HG02840 (cell line): ENCODE measurements around the gene NIFK.
"Not testable (repeated sequence)": the region's sequence is repeated elsewhere in the genome, so short reads cannot be mapped to it uniquely, and the experiment has no call there.

ENCODE experiments used
- ATAC-seq: cut with Tn5 transposase; IDR thresholded peaks from one replicate; pipeline ENCODE4 v1.9.1; 2021; ENCODE audit warnings: mild to moderate bottlenecking, moderate library complexity, moderate number of reproducible peaks; ENCODE audit not compliant: unreplicated experiment, low FRiP score

The NIFK gene

DNA sequence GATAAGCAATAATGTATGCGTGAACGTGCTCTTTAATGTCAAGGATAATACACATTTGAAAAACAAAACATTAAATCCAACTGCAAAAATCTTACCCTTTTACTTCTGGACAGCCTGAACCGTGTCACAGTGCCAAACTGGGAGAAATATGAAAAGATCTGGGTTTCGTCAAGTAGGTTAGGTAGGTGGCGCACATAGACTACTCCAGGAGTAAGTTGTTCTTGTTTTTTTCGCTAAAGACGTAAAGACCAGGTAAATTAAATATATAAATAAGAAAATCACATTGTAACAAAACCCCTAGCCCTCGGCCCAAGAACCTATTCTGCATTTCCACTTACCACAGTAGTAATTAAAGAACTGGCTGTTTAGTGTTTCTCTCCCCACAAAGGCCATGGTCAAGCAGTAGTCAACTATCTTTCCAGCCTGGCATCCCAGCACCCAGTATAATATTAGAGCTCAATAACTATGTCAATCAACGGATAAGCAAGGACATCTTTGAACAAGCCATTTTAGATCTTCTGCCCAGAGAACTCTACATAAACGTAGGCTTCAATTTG lies 1.1 kb downstream of the NIFK start:
- no peak for ATAC-seq

DNA sequence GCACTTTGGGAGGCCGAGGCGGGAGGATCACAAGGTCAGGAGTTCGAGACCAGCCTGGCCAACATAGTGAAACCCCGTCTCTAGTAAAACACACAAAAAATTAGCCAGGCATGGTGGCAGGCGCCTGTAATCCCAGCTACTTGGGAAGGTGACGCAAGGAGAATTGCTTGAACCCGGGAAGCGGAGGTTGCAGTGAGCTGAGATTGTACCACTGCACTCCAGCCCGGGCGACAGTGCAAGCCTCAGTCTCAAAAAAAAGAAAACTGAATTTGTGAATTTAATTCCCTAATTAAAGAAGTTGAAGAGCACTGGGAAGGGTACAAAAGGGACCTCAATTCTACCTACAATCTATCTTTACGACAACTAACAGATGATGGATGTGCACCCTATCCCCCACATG lies 2.1 kb downstream of the NIFK start:
- ATAC-seq: not testable (repeated sequence)

DNA sequence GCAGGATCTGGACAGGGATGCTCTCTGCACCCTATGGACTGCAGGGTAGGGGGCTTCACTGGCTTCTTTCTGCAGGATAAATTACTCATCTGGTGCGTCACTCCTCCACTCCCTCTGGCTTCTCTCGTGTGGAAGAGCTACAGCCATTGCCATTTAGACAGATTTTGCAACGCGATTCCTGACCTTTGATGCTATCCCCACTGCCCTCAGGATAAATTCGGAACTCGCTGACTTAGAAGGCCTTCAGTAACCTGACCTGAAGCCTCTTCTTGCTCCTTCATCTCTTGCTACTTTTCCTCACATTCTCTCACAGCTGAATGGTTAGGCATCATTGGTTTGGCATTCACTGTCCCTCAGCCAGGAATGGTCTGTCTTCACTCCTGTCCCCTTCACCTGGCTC lies 5.3 kb downstream of the NIFK start:
- ATAC-seq: no peak

DNA sequence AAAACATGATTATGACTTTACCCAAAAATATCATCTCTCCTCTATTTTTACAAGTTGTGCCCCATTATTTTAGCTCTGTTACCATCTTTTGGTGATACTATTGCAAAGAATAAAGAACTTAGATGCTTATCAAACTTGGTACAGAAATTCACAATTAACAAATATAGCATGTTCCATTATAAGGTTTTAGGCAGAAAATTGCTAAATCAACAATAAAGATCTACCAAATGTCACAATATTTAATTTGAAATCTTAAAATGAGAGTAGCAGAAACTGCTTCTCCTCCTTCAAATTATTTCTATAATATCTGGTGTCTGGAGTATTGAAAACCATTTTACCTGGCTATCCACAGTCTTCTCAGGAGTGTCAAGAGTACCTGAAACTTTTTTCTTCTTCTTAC lies 8.7 kb downstream of the NIFK start:
- ATAC-seq: no peak

DNA sequence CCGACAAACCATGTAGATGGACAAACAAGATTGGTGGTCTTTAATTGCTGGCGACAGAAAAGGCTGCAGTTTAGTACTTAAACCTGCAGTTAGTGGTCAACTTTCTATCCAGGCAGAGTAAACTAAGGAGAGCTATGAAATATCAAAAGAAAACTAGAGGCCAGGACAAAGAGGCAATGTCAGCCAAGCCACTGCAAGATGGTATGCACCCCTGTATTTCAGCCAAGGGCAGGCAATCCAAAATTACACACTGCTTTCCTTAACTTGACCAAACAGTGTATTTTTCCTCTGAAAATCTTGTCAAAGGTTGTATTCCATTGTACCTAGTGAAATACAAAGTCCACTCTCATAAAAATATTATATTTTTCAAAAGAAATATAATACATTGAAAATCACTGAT lies 9.3 kb downstream of the NIFK start:
- ATAC-seq: no peak

DNA sequence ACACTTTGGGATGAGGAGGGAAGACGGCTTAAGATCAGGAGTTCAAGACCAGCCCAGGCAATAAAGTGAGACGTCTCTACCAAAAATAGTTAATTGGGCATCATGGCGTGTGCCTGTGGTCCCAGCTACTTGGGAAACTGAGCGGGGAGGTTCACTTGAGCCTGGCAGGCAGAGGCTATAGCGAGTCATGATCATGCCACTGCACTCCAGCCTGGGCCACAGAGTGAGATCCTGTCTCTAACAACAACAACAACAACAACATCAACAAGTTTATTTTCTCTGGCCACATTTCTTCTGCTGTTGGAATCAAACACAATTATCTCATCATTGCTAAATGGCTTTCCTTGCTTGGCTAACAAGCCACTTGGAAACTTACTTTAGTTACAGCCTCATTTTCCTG lies 13.4 kb downstream of the NIFK start:
- no peak for ATAC-seq

DNA sequence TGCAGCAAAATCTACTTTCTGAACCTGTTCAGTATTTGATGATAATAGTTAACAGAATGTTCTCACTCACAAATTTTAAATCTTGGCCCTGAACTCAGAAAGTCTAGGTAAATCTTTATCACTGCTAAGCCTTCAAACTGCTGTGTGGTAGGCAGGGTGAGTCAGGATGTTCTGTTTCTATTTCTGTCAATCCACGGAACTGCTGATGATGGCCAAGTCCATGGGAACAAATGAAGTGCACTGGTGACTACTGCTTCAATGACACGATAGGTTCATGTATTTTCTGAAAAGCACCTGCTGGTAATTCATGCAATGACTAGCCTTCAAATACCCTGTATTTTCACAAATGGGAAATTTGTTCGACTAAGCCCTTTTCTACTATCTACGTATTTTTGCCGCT lies 14.2 kb downstream of the NIFK start:
- no peak for ATAC-seq

DNA sequence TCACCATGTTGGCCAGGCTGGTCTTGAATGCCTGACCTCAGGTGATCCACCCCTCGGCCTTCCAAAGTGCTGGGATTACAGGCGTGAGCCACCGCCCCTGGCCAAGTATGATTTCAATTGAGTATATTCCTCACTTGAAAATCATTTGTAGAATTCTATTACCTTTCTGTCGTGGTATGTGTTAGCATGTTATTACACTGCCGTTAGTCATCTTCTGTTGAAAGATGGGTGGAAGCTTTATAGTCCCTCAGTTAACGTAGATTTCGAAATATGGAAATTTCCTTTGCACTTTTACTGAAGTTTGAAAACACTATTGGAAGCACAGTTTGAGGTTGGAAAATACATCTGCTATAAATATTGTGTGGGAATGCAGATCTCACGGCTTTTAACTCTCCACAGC lies 14.7 kb downstream of the NIFK start:
- ATAC-seq: no peak

DNA sequence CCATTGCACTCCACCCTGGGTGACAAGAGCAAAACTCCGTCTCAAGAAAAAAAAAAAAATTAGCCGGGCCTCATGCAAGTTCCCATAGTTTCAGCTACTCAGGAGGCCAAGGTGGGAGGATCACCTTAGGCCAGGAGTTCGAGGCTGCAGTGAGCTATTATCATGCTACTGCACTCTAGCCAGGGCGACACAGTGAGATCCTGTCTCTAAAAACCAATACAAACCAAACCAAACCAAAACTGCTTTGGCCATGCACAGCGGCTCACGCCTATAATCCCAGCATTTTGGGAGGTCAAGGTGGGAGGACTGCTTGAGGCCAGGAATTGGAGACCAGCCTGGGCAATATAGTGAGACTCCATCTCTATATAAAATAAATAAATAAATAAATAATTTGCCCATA lies 19.1 kb downstream of the NIFK start:
- no peak for ATAC-seq

DNA sequence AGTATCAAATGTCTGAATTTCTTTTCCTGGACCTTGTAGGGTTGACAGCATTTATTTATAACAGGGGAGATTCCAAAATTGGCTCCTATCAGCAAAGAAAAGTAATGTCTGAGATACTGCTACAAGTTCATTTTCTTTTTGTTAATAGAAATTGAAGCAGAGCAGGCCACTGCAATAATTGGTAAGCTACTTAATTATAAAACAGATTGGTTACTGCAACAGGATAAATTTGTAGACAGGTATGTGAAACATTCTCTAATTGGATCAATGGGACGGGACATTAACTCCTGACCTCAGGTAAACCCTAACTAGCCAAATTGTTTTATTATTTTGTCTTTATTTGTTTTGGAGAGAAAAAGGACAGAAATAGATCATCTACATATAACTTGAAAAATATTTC lies 20.5 kb downstream of the NIFK start:
- no peak for ATAC-seq

DNA sequence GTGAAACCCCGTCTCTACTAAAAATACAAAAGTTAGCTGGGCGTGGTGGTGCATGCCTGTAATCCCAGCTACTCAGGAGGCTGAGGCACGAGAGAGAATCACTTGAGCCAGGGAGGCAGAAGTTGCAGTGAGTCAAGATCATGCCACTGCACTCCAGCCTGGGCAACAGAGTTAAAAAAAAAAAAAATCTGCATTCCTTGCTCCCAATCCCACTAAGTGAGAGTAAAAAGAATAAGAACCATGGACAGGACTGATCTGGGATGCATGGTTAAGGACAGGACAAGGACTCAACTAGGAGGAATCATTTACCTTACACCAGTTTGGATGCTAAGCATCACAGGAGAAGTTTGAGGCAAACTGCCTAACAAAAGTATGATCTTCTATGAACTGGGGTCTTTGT lies 25.2 kb downstream of the NIFK start:
- ATAC-seq: not testable (repeated sequence)

DNA sequence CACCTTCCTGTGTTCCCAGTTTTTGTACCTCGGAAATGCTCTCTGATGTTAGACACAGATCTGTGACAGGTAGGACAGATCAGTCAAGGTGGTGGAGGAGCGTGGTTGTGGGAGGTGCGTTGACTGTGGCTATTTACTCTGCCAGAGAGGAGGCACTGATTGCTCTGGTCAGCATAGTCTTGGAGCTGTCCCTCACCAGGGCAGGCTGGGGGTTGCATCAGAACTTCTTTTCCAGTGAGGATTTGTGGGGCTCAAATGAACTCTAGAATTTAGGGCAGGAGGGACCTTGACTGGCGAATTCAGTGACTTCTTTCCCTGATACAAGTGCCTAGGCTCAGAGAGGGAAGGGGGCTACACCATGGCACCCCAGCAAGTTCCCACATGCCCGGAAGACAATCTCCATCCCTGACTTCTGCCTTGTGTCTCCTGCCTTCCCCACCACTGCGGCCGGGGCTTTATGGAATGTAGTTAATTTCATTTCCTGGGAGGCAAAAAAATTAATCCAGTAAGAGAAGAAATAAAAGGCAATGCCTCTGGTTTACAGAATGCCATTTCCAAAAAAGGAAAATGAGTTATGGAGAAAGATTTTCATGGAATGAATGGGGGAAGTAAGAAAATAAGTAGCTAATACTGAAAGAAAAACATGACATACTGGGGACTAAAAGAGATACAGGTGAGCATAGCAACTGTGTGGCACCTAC lies 26.1 kb downstream of the NIFK start:
- no peak for ATAC-seq

DNA sequence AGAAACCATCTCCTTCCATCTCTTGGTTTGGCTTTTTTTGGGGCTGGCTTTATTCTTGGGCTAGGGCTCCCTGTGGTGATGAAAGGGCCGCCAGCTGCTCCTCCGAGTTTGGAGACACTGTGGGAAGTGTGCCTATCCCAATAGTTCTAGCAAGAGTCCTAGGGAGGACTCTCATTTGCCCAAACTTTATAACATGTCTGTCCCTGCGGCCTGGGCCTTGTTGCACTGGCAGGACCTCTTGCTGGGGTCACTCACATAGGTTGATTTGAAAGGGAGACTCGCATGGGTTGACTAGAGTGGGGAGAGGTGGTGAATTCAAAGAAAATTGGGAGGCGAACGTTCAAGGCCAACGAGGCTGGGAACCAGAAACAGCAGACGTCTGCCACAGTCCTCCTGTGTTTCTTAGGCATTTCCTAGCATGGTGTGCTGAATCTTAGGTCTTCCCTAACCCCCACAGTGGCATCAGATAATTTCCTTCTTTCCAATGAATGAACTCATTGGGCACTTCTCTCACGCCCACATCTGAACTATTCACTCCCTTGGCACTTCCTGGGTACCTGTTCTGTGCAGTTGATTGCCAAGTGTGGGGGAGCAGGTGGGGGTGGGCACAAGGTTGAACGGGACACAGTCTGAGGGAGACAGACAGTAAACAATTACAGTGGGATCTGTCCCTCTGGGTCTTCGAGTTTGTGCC lies 26.8 kb downstream of the NIFK start:
- no peak for ATAC-seq

DNA sequence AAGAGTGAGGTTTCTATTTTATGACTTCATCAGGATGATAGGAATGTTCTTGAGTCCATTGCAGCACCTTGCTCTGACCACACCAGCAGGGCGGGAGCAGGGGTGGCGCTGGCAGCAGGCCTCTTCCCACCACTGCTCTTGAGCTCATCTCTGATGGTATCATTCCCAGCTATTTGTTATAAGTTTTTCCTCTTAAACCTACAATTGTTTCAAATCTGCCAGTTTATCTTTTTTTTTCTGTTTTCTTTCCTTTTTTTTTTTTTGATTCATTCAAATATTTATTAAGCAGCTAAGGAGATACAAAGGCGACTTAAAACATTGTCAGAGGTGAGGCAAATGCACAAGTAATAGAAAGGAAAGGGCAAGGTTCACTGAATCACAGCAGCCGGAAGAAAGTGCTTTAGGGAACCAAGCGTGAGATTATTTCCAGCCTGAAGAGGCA lies 28.7 kb downstream of the NIFK start:
- ATAC-seq: no peak

DNA sequence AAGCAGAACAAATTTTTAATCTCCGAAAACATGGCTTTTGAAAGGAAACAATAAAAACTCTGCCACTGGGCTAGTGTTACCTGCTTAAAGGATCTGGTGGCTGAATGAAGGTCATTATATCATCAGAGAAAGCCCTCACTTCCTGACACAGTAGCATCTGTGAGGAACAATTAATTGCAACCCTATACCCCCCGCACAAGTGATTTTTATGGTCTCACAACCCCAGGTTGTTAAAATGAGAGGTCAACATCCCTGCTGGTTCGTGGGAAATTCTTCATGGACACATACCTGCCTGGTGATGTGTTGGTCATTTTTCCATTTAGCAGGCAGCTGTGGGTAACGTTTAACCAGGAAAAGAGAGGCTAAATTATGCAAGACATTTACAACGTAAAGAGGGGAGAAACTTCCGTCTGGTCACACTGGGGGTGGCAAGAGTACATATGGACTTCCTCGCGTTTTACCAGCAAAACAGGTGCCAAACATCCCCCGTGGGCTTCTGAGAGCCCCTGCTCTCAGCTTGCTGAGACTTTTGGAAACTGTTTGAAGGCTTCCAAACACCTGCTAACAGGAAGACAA lies 29.2 kb downstream of the NIFK start:
- ATAC-seq: no peak

DNA sequence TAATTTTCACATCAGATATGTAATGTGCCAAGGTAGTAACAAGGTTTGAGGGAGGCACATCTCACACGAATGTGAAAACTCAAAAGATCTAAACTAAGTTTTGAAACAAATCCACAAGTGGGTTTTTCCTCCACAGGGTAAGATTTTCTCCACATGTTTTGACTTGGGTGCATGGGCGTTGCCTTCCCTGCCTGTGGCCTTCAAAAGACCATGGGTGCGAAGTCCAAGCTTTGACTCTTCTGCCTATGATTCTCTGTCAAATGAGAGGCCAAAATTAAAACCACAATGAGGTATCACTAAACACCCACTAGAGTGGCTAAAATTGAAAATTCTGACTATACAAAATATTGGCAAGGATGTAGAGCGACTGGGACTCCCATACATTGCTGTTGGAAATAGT lies 30.7 kb downstream of the NIFK start:
- no peak for ATAC-seq

DNA sequence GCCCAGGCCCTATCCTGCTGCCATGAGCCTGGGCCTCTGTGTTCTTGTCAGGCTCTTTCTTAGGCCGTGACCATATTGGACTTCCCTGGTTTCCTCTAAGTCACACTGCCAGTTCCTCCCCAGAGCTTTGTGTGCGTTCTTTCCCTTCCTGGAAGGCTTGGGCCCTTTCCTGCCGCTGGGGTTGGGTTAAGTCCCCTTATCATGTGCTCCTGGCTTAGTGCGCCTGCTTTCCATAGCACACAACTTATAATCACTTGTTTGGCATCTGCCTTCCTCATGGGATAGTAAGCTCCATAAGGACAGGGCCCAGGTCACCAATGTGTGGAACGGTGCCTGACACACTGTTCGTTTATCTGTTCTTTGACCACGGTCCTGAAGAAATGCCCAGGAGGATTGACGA lies 31.3 kb downstream of the NIFK start:
- ATAC-seq: no peak

DNA sequence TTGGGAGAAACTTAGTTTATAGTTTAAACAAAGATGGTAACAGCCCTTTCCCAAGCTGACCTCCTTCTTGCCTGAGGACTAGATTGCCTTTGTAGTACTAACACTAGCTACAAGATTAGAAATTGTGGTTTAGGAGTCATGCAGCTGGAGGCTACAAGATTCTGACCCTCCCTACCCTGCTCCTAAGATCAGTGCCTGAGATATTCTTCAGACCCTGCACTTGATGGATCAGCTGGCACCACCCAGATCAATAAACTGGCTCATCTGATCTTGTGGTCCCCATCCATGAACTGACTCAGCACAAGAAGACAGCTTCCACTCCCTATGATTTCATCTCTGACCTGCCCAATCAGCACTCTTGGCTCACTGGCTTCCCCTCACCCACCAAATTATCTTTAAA lies 34.9 kb downstream of the NIFK start:
- ATAC-seq: not testable (repeated sequence)

DNA sequence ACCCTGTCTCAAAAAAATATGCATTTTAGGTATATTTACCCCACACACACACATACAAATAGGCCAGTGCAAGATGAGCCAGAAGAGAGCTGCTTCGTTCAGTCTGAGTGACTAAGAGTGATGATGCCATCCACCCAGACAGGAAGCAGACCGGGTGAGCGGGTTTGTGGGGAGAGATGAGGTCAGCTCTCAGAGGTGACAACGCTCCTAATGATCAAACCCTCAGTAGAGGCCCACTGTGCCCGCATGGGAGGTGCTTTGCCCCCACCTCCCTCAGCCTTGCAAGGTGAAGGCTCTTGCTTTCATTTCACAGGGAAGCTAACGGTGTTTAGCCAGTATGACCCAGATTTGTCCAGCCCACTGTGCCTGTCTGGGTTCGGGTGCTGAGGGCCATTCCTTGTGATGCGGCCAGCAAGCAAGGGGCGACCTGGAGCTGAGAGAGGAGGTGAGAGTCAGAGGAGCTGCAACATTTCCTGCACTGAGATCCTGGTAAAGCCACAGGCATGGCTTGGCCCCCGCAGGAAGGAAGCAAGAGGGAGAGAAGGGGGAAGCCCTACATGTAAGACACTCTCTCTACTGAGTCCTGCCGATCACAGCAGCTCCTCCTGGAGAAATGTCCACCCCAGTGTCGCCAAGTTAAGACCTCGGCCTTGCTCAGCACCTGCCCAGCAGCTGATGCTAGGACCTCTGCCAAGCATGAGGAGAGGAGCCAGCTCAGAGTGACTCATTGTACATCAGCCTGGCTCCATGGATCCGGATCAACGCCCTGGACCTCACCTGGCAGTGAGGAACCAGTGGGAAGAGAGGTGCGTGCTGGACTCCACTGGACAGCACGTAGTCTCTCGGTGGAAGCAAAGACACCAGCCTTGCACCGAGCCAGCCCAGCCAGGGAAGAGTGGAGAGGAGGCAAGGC lies 37.0 kb downstream of the NIFK start:
- peak; percentile 97 for ATAC-seq

DNA sequence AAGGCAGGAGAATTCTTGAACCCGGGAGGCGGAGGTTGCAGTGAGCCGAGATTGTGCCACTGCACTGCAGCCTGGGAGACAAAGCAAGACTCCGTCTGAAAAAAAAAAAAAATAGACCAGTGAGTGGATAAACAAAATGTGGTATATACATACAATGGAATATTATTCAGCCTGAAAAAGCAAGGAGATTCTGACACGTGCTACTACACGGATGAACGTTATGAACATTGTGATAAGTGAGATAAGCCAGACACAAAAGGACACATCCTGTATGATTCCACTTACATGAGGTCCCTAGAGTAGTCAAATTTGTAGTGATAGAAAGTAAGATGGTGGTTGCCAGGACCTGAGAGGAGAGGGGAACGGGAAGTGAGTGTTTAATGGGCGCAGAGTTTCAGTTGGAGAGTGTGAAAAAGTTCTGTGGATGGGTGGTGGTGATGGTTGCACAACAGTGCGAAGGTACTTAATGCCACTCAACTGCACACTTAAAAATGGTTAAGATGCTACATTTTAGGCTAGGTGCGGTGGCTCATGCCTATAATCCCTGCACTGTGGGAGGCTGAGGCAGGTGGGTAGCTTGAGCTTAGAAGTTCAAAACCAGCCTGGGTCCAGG lies 38.3 kb downstream of the NIFK start:
- no peak for ATAC-seq
